Lung (tissue), 12 donors: ENCODE results near the gene TMEM72. TPM values are rescaled to one million over a fixed set of nuclear protein-coding genes. Genes with fewer than 3 reads are reported as not detected.

Experiments
- ATAC-seq: fragments of 200-7000 bp; cut with Tn5 transposase; one replicate; pipeline ENCODE4 v1.9.1; 2020; ENCODE audit warnings: moderate number of reproducible peaks; ENCODE audit not compliant: insufficient read depth, low FRiP score
- DNase-seq, 3 donors: peaks; one replicate each; pipeline ENCODE4 v3.0.0-alpha.2; 2013 to 2017
- H3K27ac ChIP-seq, 2 donors: one replicate each; pipeline ENCODE4 v1.5.1; 2013; ENCODE audit warnings: mild to moderate bottlenecking in 2 of 2, moderate library complexity in 2 of 2, control low read depth in 1 of 2, inconsistent platforms in 1 of 2, low read depth in 1 of 2, low read length in 1 of 2
- H3K27me3 ChIP-seq, 3 donors: one replicate each; pipeline ENCODE4 v1.5.1; 2013; ENCODE audit warnings: low read length in 2 of 3; ENCODE audit not compliant: control insufficient read depth in 3 of 3, insufficient read depth in 3 of 3
- H3K36me3 ChIP-seq, 4 donors: one replicate each; pipeline ENCODE4 v1.5.1; 2013; ENCODE audit warnings: low read length in 4 of 4, mild to moderate bottlenecking in 1 of 4, moderate library complexity in 1 of 4; ENCODE audit not compliant: control insufficient read depth in 4 of 4, insufficient read depth in 4 of 4
- H3K4me1 ChIP-seq, 5 donors: one replicate each; pipeline ENCODE4 v1.5.1; 2013; ENCODE audit warnings: low read length in 5 of 5, mild to moderate bottlenecking in 2 of 5, moderate library complexity in 1 of 5; ENCODE audit not compliant: control insufficient read depth in 5 of 5, insufficient read depth in 5 of 5
- H3K4me3 ChIP-seq: one replicate; pipeline ENCODE4 v1.5.1; 2013; ENCODE audit warnings: mild to moderate bottlenecking, control low read depth, moderate library complexity
- H3K9ac ChIP-seq, 2 donors: one replicate each; pipeline ENCODE4 v1.5.1; 2013; ENCODE audit warnings: low read length in 2 of 2, control low read depth in 1 of 2; ENCODE audit not compliant: insufficient read depth in 1 of 2
- H3K9me3 ChIP-seq, 4 donors: one replicate each; pipeline ENCODE4 v1.5.1; 2013; ENCODE audit warnings: low read length in 3 of 4, mild to moderate bottlenecking in 1 of 4, moderate library complexity in 1 of 4; ENCODE audit not compliant: control insufficient read depth in 4 of 4, insufficient read depth in 3 of 4
- WGBS, 2 donors: extraction: QIAGEN DNeasy Blood & Tissue Kit; methylation state at CpG; one replicate each; pipeline ENCODE4 v1.1.7; 2013; 5-methylcytosine and 5-hydroxymethylcytosine counted together
- polyA plus RNA-seq, 2 donors: library from polyadenylated mRNA; stranded (reverse); fragments of 200-250 nt; gene quantifications; one replicate each; pipeline ENCODE4 v1.2.1, GENCODE V29; 2013
- total RNA-seq, 2 donors: library from RNA; depleted of rRNA in 1 of 2; stranded (reverse); fragments of >200 nt in 1 of 2; gene quantifications; one replicate each; pipeline ENCODE4 v1.2.1, GENCODE V29; 2014 to 2021
- TF ChIP-seq, protein P1 (sequence below): IDR thresholded peaks from 2 replicates; pipeline ENCODE4 v1.5.1; 2012; ENCODE audit warnings: mild to moderate bottlenecking; ENCODE audit errors: control extremely low read depth, extremely low read depth
- donor health status: control.
- donor health status: control.
- donor health status: Bipolar disorder and iron deficiency.
- donor health status: healthy.
- donor health status: DM: yes; HTN: yes; CAD: no.

Gene TMEM72
- total and polyA plus RNA-seq, 4 donors = 0.02 to 0.11 (median 0.04) TPM; not detected in 1

DNA sequence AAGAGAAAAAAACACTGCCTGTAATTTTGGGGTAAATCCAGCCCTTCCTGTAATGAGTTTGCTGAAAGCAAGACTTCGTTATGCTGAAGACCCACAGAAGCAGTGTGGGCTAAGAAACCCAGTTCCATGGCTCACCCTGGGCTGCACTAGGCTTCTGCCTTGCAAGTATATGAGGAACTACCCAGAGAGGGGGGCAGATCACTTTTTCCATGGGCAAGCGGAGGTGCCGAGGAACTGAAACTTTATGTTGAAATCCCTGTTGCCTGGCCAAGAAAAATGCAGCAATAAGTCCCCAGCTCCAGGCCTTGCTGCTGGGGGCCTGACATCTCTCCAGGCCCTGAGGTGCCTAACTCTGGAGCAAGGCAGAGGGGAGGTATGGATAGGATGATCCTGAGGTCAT lies 57.0 kb downstream of the TMEM72 start:
- H3K9me3 ChIP-seq = peaks cover 0 to 2% (median 0%) of the 10 kb centered on the region in 4 donors
- TF ChIP-seq, protein P1, sequence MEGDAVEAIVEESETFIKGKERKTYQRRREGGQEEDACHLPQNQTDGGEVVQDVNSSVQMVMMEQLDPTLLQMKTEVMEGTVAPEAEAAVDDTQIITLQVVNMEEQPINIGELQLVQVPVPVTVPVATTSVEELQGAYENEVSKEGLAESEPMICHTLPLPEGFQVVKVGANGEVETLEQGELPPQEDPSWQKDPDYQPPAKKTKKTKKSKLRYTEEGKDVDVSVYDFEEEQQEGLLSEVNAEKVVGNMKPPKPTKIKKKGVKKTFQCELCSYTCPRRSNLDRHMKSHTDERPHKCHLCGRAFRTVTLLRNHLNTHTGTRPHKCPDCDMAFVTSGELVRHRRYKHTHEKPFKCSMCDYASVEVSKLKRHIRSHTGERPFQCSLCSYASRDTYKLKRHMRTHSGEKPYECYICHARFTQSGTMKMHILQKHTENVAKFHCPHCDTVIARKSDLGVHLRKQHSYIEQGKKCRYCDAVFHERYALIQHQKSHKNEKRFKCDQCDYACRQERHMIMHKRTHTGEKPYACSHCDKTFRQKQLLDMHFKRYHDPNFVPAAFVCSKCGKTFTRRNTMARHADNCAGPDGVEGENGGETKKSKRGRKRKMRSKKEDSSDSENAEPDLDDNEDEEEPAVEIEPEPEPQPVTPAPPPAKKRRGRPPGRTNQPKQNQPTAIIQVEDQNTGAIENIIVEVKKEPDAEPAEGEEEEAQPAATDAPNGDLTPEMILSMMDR = no peak
- H3K4me1 ChIP-seq = peaks cover 14 to 36% (median 27%) of the 10 kb centered on the region in 5 donors
- ATAC-seq (peak; percentile 36), DNase-seq (peak; percentile 54 to 86 (median 74))
- no peaks in the 10 kb centered on the region for H3K27me3 ChIP-seq
- H3K9ac ChIP-seq = no peak overlapping the region
- no peak overlapping the region for H3K4me3 ChIP-seq
- H3K36me3 ChIP-seq = peaks cover 0 to 23% (median 0%) of the 10 kb centered on the region in 4 donors
- WGBS, 2 donors = 15 to 26% methylated on average over 3 of the region's 3 CpGs
- peak overlapping the region; percentile 53 to 69 for H3K27ac ChIP-seq

DNA sequence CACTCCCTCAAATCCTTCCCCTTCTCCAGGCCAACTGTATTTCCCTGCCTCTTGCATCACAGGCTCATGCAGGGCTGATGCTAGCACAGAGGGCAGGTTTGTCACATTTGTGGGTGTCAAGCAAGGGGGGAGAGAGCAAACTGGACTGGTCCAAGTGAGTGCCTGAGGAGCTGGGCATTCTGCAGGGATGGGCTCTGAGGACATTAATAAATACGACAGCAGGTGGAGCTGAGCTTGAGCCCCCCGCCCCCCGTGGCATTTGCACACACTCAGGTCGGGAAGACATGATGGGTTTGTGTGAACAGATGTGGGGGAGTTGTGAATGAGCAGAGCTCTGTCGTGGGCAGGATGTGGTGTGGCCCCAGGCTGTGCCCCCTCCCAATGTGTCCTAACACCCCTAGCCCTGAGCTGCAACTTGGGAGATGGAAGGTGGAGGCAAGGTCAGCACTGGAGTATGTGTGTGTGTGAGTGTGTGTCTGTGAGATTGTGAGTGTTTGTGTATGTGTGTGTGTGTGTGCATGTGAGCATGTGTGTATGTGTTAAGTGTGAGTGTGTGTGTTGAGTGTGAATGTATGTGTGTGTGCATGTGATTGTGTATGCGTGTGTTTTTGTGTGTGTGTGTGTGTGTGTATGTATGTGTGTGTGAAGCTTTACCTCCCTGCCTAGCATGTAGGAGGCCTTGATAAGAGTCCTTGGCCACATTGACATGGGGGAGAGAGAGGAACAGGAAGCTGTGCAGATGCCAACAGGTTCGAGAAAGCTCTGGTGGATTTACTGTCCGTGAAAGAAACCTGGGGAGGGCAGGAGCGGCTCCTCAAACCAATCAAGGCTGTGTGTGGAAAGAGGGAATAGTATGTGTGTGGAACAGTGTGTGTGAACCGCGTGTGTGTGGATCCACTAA lies 57.6 kb downstream of the TMEM72 start:
- Histone ChIP-seq H3K9me3 (peaks cover 0 to 2% (median 0%) of the 10 kb centered on the region in 4 donors), H3K27me3 (no peaks in the 10 kb centered on the region), H3K36me3 (peaks cover 0 to 23% (median 0%) of the 10 kb centered on the region in 4 donors), H3K9ac (no peak overlapping the region), H3K4me1 (peaks cover 14 to 34% (median 23%) of the 10 kb centered on the region in 5 donors), H3K4me3 (no peak overlapping the region), H3K27ac (peak overlapping the region; percentile 46 to 69)
- 41 to 71% methylated on average over 11 of the region's 11 CpGs for WGBS, 2 donors
- TF ChIP-seq, protein P1 = no peak
- ATAC-seq (no peak), DNase-seq (no peak)

DNA sequence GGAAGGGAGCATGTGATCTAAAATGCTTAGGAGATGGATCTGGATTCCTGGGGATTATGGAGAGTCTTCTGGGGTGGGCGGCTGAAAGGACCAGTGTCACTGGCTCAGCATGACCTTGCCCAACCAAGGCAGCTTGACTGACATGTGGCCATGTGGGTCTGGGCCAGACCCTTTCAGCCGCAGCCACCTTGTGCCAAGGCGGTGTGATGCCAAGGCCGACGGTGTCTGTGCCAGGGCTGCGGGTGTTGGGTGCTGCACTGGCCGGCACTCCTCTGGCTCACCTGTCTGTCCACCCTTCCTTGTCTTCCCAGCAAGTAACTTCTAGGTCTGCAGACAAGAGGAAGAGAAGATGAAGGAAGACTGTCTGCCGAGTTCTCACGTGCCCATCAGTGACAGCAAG lies 58.7 kb downstream of the TMEM72 start:
- TF ChIP-seq, protein P1 = no peak
- H3K4me3 ChIP-seq = no peak overlapping the region
- no peak overlapping the region for H3K27ac ChIP-seq
- DNase-seq (no peak), ATAC-seq (no peak)
- H3K9ac ChIP-seq = no peak overlapping the region
- H3K36me3 ChIP-seq = peaks cover 0 to 23% (median 0%) of the 10 kb centered on the region in 4 donors
- H3K27me3 ChIP-seq = no peaks in the 10 kb centered on the region
- WGBS, 2 donors = 94% methylated on average over 9 of the region's 9 CpGs
- peaks cover 0 to 2% (median 0%) of the 10 kb centered on the region in 4 donors for H3K9me3 ChIP-seq
- H3K4me1 ChIP-seq = peaks cover 9 to 37% (median 23%) of the 10 kb centered on the region in 5 donors
